HG03097 (cell line): ENCODE measurements around the gene DUSP16.
"Not testable (repeated sequence)": the region's sequence is repeated elsewhere in the genome, so short reads cannot be mapped to it uniquely, and the experiment has no call there.

Source experiments
- ATAC-seq: cut with Tn5 transposase; IDR thresholded peaks from one replicate; pipeline ENCODE4 v1.9.1; 2021; ENCODE audit not compliant: unreplicated experiment, low FRiP score

Gene DUSP16

GRCh38 chr12:12524128-12524527 is 38.5 kb downstream of the DUSP16 start:
- ATAC-seq: no peak

- ATAC-seq: no peak
These were observed 39.4 kb downstream of the DUSP16 start for GRCh38 chr12:12523229-12523628.

- ATAC-seq: not testable (repeated sequence)
These were observed 40.0 kb downstream of the DUSP16 start for GRCh38 chr12:12522657-12523056.

- ATAC-seq: no peak
These were observed 40.8 kb downstream of the DUSP16 start for GRCh38 chr12:12521888-12522287.

- ATAC-seq: no peak
These were observed 41.6 kb downstream of the DUSP16 start for GRCh38 chr12:12521044-12521485.

GRCh38 chr12:12520273-12520672 is 42.4 kb downstream of the DUSP16 start:
- no peak for ATAC-seq

GRCh38 chr12:12519354-12519998 is 43.2 kb downstream of the DUSP16 start:
- ATAC-seq: no peak

GRCh38 chr12:12518919-12519318 is 43.7 kb downstream of the DUSP16 start:
- no peak for ATAC-seq

- no peak for ATAC-seq
These were observed 44.2 kb downstream of the DUSP16 start for GRCh38 chr12:12518464-12518845.

- ATAC-seq: no peak
These were observed 49.2 kb downstream of the DUSP16 start for GRCh38 chr12:12513416-12514006.

GRCh38 chr12:12511895-12512711 is 50.6 kb downstream of the DUSP16 start:
- ATAC-seq: no peak

- ATAC-seq: no peak
These were observed 51.5 kb downstream of the DUSP16 start for GRCh38 chr12:12511021-12511783.

- ATAC-seq: no peak
These were observed 52.1 kb downstream of the DUSP16 start for GRCh38 chr12:12510551-12510950.

GRCh38 chr12:12510141-12510540 is 52.5 kb downstream of the DUSP16 start:
- no peak for ATAC-seq

GRCh38 chr12:12508612-12509011 is 54.1 kb downstream of the DUSP16 start:
- no peak for ATAC-seq

- no peak for ATAC-seq
These were observed 55.5 kb downstream of the DUSP16 start for GRCh38 chr12:12507121-12507520.

GRCh38 chr12:12506496-12506890 is 56.2 kb downstream of the DUSP16 start:
- ATAC-seq: no peak

GRCh38 chr12:12505544-12506495 is 56.8 kb downstream of the DUSP16 start:
- peak; percentile 55 for ATAC-seq

- ATAC-seq: no peak
These were observed 59.1 kb downstream of the DUSP16 start for GRCh38 chr12:12503384-12504078.
